GM12892 (cell line): ENCODE measurements around the gene C16orf90.
A peak's percentile ranks its signal among the peaks of the same experiment; 100 is the strongest.

Source experiments
- DNase-seq: peaks from one replicate; pipeline ENCODE4 v3.0.0; 2011; ENCODE audit not compliant: insufficient read length
- FAIRE-seq: peaks from 2 replicates; lab custom pipeline; 2011; peaks lifted over from hg19 to GRCh38; lab: Jason Lieb, UNC
- POLR2A ChIP-seq: IDR thresholded peaks from 2 replicates; pipeline ENCODE4 v1.6.1; 2011; ENCODE audit warnings: low read depth, low read length, control low read depth
- POLR2AphosphoS5 ChIP-seq: IDR thresholded peaks from 2 replicates; pipeline ENCODE4 v1.6.1; 2011; ENCODE audit warnings: low read depth, low read length, control low read depth
- TAF1 ChIP-seq: IDR thresholded peaks from 2 replicates; pipeline ENCODE4 v1.6.1; 2011; ENCODE audit warnings: low read depth, mild to moderate bottlenecking, control low read depth, low read length, borderline replicate concordance

The C16orf90 gene

GRCh38 chr16:3457434-3458252, 37.6 kb downstream of the C16orf90 start:
- DNase-seq, result peak; percentile 99
- TF ChIP-seq POLR2A, result peak; percentile 90
- peak; percentile 42 for TF ChIP-seq TAF1
- peak; percentile 90 for TF ChIP-seq POLR2AphosphoS5
- peak; percentile 93 for FAIRE-seq

- DNase-seq (no peak), FAIRE-seq (no peak)
- TF ChIP-seq POLR2AphosphoS5, result no peak
- no peak for TF ChIP-seq TAF1
- TF ChIP-seq POLR2A, result no peak
Measured at GRCh38 chr16:3454631-3455147, 40.6 kb downstream of the C16orf90 start.

- no peak for DNase-seq
- TF ChIP-seq POLR2A, result no peak
- no peak for TF ChIP-seq POLR2AphosphoS5
- no peak for TF ChIP-seq TAF1
- no peak for FAIRE-seq
Measured at GRCh38 chr16:3454093-3454492, 41.2 kb downstream of the C16orf90 start.

GRCh38 chr16:3444032-3444388, 51.3 kb downstream of the C16orf90 start:
- TF ChIP-seq POLR2A (no peak; the same call in none of the 2 replicates), TAF1 (0 out of 2 replicates have a peak, but pooled peaks have one; percentile 18), POLR2AphosphoS5 (peak; percentile 58)
- DNase-seq (no peak), FAIRE-seq (peak; percentile 66)
